Activated CD8-positive, alpha-beta memory T cell treated with anti-CD3 and anti-CD28 coated beads for 48 hours (primary cell): ENCODE measurements around the gene NAPG.
"Not testable (repeated sequence)": the region's sequence is repeated elsewhere in the genome, so short reads cannot be mapped to it uniquely, and the experiment has no call there.

Source experiments
- DNase-seq, 3 experiments: peaks; one replicate each; pipeline ENCODE4 v3.0.0-alpha.2; 2020; ENCODE audit warnings: low read depth in 2 of 3, low spot score in 2 of 3

The NAPG gene

GRCh38 chr18:10525697-10526560, at the start of gene NAPG:
NAPG (plus strand) TSS chr18:10526027; CDS start chr18:10526103, 76 bp downstream.
- DNase-seq = peak; percentile 63 to 84 (median 70)

- DNase-seq = no peak
These were observed 49.5 kb upstream of the NAPG start for GRCh38 chr18:10476338-10476791.

DNA sequence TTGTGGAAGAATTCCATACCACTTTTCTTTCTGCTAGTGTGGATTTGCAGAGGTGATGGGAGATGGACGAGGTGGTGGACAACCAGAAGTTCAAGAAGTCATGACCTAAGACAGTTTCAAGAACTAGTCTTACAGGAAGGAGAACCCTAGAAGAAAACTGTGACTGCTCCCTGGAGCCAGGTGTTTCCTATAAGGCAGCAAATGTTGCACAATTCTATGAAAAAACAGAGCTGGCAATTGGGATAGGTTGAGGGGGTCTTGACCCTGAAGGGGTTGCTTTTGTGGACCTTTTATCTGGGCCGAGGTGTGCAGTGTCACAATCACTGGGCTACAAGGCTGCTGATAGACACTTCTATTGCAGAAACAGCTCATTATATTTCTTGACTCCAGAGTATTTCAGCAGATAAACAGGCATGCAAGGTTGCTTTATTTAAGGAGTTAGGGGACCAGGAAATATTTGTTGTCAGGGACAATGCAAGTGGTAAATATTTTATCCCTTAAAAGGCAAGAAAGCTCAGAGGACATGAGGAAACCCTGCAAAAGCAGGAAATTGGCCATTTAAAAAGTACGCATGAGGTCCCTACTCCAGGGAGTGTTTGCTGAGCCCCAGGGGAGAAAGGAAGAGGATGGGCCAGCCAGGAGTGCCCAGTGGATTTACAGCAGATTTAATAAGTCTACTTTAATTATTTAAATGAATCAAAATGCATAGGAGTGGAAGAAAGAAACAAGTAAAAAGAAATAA, 48.5 kb upstream of the NAPG start:
- no peak for DNase-seq

GRCh38 chr18:10477863-10478260, 48.0 kb upstream of the NAPG start:
- DNase-seq = no peak

- no peak for DNase-seq
These were observed 44.0 kb upstream of the NAPG start for GRCh38 chr18:10481831-10482230.

GRCh38 chr18:10482363-10482984, 43.4 kb upstream of the NAPG start:
- no peak for DNase-seq

DNA sequence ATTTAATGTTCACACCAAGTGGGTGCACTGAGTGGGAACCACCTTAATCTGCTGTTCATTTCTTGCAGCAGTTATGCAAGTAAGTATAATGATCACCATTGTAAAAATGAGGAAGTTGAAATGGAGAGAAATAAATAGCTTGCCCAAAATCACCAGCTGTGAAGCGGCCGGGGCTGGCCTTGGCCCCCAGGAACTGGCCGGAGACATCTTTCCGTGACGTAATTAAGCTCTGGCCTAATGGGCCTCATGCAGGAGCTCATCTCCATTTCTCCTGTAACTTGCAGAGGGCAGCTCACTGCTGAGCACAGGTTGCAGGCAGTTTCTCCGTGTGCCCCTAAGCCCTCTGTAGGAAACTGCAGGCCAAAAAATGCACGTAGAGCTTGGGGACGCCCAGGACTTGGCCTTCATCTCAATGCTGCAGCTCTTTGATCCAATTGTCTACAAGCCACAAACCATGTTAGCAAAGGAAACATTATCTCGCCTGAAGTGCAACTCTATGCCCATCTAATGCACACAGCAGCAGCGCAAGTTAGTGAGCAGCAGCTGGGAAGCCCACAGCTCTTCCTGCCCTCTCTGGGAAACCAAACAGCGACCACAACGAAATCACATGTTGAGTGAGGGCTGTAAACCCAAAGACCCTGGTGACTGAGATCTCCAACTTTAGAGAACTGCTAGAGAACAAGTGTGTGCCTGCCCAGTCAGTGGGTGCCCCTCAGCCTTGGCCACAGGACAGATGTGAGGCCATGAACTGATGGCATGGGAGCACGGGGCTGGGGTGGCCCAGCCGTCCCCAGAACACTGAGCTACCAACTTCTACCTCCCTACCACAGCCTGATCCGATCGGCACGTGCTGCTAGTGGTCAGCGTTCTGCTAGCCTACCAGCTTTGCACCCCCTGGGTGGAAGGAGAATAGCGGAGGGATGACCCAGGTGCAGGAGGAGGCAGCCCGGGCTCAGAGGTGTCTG, 42.6 kb upstream of the NAPG start:
- DNase-seq = no peak

DNA sequence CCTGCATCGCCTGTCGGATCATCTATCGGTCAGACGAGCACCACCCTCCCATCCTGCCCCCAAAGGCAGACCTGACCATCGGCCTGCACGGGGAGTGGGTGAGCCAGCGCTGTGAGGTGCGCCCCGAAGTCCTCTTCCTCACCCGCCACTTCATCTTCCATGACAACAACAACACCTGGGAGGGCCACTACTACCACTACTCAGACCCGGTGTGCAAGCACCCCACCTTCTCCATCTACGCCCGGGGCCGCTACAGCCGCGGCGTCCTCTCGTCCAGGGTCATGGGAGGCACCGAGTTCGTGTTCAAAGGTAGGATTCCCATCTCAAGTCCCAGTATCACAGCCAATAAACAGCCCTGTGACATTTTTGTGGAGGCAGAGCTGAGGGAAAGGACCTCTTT, 40.4 kb upstream of the NAPG start:
- DNase-seq = no peak

GRCh38 chr18:10486362-10486761, 39.5 kb upstream of the NAPG start:
- DNase-seq = no peak

GRCh38 chr18:10487154-10487553, 38.7 kb upstream of the NAPG start:
- DNase-seq = no peak

- DNase-seq = no peak
These were observed 37.8 kb upstream of the NAPG start for GRCh38 chr18:10488017-10488416.

GRCh38 chr18:10490401-10491165, 35.2 kb upstream of the NAPG start:
- DNase-seq = peak in 2 of 3 experiments; percentile 11 to 22

DNA sequence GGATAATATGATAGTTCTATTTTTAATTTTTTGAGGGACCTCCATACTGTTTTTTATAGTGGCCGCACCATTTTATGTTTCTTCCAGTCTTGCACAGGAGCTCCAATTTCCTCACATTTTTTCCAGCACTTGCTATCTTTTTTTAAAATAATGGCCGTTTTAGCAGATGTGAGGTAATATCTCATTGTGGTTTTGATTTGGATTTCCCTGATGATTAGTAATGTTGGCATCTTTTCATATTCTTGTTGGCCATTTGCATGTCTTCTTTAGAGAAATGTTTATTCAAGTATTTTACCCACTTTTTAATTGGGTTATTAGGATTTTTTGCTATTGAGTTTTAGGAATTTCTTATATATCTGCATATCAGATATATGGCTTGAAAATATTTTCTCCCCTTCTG, 29.9 kb upstream of the NAPG start:
- DNase-seq = no peak

GRCh38 chr18:10497206-10497749, 28.5 kb upstream of the NAPG start:
- no peak for DNase-seq

GRCh38 chr18:10499230-10499629, 26.6 kb upstream of the NAPG start:
- no peak for DNase-seq

- DNase-seq = no peak
These were observed 25.8 kb upstream of the NAPG start for GRCh38 chr18:10500038-10500437.

DNA sequence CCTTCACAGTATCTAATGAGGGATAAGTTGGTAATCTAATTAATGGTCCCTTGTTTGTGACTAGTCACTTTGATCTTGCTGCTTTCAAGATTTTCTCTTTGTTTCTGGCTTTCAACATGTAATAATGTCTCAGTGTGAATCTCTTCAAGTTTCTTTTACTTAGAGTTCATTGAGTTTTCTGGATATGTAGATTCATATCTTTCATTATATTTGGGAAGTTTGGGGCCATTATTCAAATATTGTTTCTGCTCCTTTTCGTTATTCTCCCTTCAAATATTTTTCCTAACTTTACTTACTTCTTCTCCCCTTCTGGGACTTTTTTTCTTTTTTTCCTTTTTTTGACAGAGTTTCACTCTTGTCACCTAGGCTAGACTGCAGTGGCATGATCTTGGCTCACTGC, 21.1 kb upstream of the NAPG start:
- no peak for DNase-seq

- not testable (repeated sequence) for DNase-seq
These were observed 19.9 kb upstream of the NAPG start for GRCh38 chr18:10505892-10506291.

GRCh38 chr18:10508591-10508990, 17.2 kb upstream of the NAPG start:
- DNase-seq = no peak

DNA sequence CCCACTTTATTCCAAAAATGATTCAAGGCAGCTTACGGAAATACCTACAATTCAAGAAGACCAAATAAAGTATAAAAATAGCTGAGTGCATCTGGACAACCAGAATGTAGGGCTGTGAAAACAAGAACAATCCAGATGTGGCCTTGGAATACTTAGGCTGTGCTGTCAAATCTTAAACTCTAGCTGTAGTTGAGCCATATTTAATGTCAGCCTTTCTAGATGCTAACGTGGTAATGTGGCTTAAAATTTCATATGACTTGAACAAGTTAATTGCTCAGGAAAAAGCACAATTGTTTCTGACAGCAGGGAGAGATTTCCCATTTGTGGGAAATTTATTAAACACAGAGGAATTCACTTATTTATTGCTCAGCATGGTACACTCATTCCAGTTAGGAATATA, 14.6 kb upstream of the NAPG start:
- no peak for DNase-seq
